Umbilical cord (tissue), 2 donors: Measurements from ENCODE around the gene STAMBPL1. TPM values are rescaled to one million over a fixed set of nuclear protein-coding genes. Genes with fewer than 3 reads are reported as not detected.
A peak's percentile ranks its signal among the peaks of the same experiment; 100 is the strongest.

Experiments used
- DNase-seq: peaks from one replicate; pipeline ENCODE4 v3.0.0-alpha.2; 2015; ENCODE audit warnings: low spot score
- total RNA-seq: library from RNA; depleted of rRNA; stranded (reverse); fragments of >200 nt; gene quantifications from one replicate; pipeline ENCODE4 v1.2.3, GENCODE V29; 2014; ENCODE audit warnings: low replicate concordance; ENCODE audit not compliant: insufficient read depth

Gene STAMBPL1
- total RNA-seq, 1 donor from 2014 or later: 25.5 TPM

GRCh38 chr10:88892222-88892967, 12.3 kb downstream of the STAMBPL1 start:
- DNase-seq: no peak

GRCh38 chr10:88893611-88894010, 13.6 kb downstream of the STAMBPL1 start:
- DNase-seq: no peak

GRCh38 chr10:88895250-88895649, 15.2 kb downstream of the STAMBPL1 start:
- no peak for DNase-seq

GRCh38 chr10:88896372-88896993, 16.4 kb downstream of the STAMBPL1 start:
- no peak for DNase-seq

- DNase-seq: peak; percentile 72
Measured at GRCh38 chr10:88896994-88897853, 17.2 kb downstream of the STAMBPL1 start.

- DNase-seq: no peak
Measured at GRCh38 chr10:88898727-88899126, 18.7 kb downstream of the STAMBPL1 start.

- no peak for DNase-seq
Measured at GRCh38 chr10:88899886-88900285, 19.8 kb downstream of the STAMBPL1 start.

GRCh38 chr10:88901206-88901983, 21.4 kb downstream of the STAMBPL1 start:
- peak; percentile 77 for DNase-seq

- no peak for DNase-seq
Measured at GRCh38 chr10:88901984-88902789, 22.1 kb downstream of the STAMBPL1 start.

- DNase-seq: no peak
Measured at GRCh38 chr10:88903715-88904114, 23.7 kb downstream of the STAMBPL1 start.

GRCh38 chr10:88906921-88907320, 26.9 kb downstream of the STAMBPL1 start:
- peak; percentile 91 for DNase-seq

GRCh38 chr10:88908194-88908593, 28.1 kb downstream of the STAMBPL1 start:
- peak; percentile 60 for DNase-seq

GRCh38 chr10:88911116-88911515, 31.1 kb downstream of the STAMBPL1 start:
- DNase-seq: no peak

- no peak for DNase-seq
Measured at GRCh38 chr10:88911851-88912250, 31.8 kb downstream of the STAMBPL1 start.

GRCh38 chr10:88913127-88913526, 33.1 kb downstream of the STAMBPL1 start:
- peak; percentile 49 for DNase-seq

- no peak for DNase-seq
Measured at GRCh38 chr10:88913788-88914187, 33.7 kb downstream of the STAMBPL1 start.

GRCh38 chr10:88915781-88916180, 35.7 kb downstream of the STAMBPL1 start:
- no peak for DNase-seq

GRCh38 chr10:88916231-88916630, 36.2 kb downstream of the STAMBPL1 start:
- DNase-seq: no peak

GRCh38 chr10:88916986-88917385, 36.9 kb downstream of the STAMBPL1 start:
- no peak for DNase-seq

GRCh38 chr10:88918191-88918905, 38.3 kb downstream of the STAMBPL1 start:
- DNase-seq: no peak
